Measurements from ENCODE around the gene FBXO47. TPM values are rescaled to one million over a fixed set of nuclear protein-coding genes. Genes with fewer than 3 reads are reported as not detected.
"Not testable (repeated sequence)": the region's sequence is repeated elsewhere in the genome, so short reads cannot be mapped to it uniquely, and the experiment has no call there.

Gene FBXO47
- total and polyA plus RNA-seq, 4 donors: not detected

GRCh38 chr17:38982858-38983746, 15.9 kb upstream of the FBXO47 start:
- peak; percentile 82 for ATAC-seq (ENCODE audit: low FRiP score)
- no peak for DNase-seq
- Histone ChIP-seq H3K4me3 (ENCODE audit: low read length in 2 of 2) (no peak overlapping the region), H3K36me3 (ENCODE audit: control insufficient read depth in 1 of 2, insufficient read depth in 2 of 2, low read length in 1 of 2) (no peaks in the 10 kb centered on the region), H3K9me3 (ENCODE audit: control insufficient read depth, low read length) (no peaks in the 10 kb centered on the region), H3K27ac (ENCODE audit: low read depth in 1 of 2, low read length in 2 of 2) (no peak overlapping the region), H3K4me1 (ENCODE audit: control insufficient read depth in 1 of 2, insufficient read depth in 2 of 2, low read length in 2 of 2) (no peaks in the 10 kb centered on the region), H3K27me3 (ENCODE audit: control insufficient read depth in 1 of 2, insufficient read depth in 2 of 2, low read length in 1 of 2) (no peaks in the 10 kb centered on the region)
- WGBS, 2 donors: 57 to 59% methylated on average over 11 of the region's 11 CpGs
- intact Hi-C loops (cut with DNase I): loop anchor here (2.0 to 5.0 kb wide), 2 partner anchors 116 to 170 kb away; no protein-coding TSS in a partner anchor

- no peak overlapping the region for H3K4me3 ChIP-seq (ENCODE audit: low read length in 2 of 2)
- ATAC-seq (ENCODE audit: low FRiP score) (no peak), DNase-seq (no peak)
- 15 to 16% methylated on average over 2 of the region's 2 CpGs for WGBS, 2 donors
- intact Hi-C loops (cut with DNase I): loop anchor here (1.0 to 5.0 kb wide), 3 partner anchors 114 to 172 kb away; no protein-coding TSS in a partner anchor
- no peaks in the 10 kb centered on the region for H3K4me1 ChIP-seq (ENCODE audit: control insufficient read depth in 1 of 2, insufficient read depth in 2 of 2, low read length in 2 of 2)
- H3K36me3 ChIP-seq (ENCODE audit: control insufficient read depth in 1 of 2, insufficient read depth in 2 of 2, low read length in 1 of 2): no peaks in the 10 kb centered on the region
- no peak overlapping the region for H3K27ac ChIP-seq (ENCODE audit: low read depth in 1 of 2, low read length in 2 of 2)
- H3K27me3 ChIP-seq (ENCODE audit: control insufficient read depth in 1 of 2, insufficient read depth in 2 of 2, low read length in 1 of 2): no peaks in the 10 kb centered on the region
- no peaks in the 10 kb centered on the region for H3K9me3 ChIP-seq (ENCODE audit: control insufficient read depth, low read length)
These were observed 14.4 kb upstream of the FBXO47 start for GRCh38 chr17:38981636-38982035.

GRCh38 chr17:38980490-38981217, 13.5 kb upstream of the FBXO47 start:
- no peaks in the 10 kb centered on the region for H3K4me1 ChIP-seq (ENCODE audit: control insufficient read depth in 1 of 2, insufficient read depth in 2 of 2, low read length in 2 of 2)
- peak overlapping the region in 1 of 2 donors; percentile 48 for H3K27ac ChIP-seq (ENCODE audit: low read depth in 1 of 2, low read length in 2 of 2)
- WGBS, 2 donors: 2 to 7% methylated on average over 3 of the region's 3 CpGs
- intact Hi-C loops (cut with DNase I): loop anchor here in 1 of 2 donors (1.0 to 5.0 kb wide), 2 partner anchors 113 to 173 kb away; no protein-coding TSS in a partner anchor
- no peaks in the 10 kb centered on the region for H3K9me3 ChIP-seq (ENCODE audit: control insufficient read depth, low read length)
- no peaks in the 10 kb centered on the region for H3K27me3 ChIP-seq (ENCODE audit: control insufficient read depth in 1 of 2, insufficient read depth in 2 of 2, low read length in 1 of 2)
- DNase-seq: no peak
- H3K4me3 ChIP-seq (ENCODE audit: low read length in 2 of 2): no peak overlapping the region
- peak; percentile 20 for ATAC-seq (ENCODE audit: low FRiP score)
- no peaks in the 10 kb centered on the region for H3K36me3 ChIP-seq (ENCODE audit: control insufficient read depth in 1 of 2, insufficient read depth in 2 of 2, low read length in 1 of 2)

GRCh38 chr17:38978180-38978579, 11.0 kb upstream of the FBXO47 start:
- Histone ChIP-seq H3K36me3 (ENCODE audit: control insufficient read depth in 1 of 2, insufficient read depth in 2 of 2, low read length in 1 of 2) (no peaks in the 10 kb centered on the region), H3K9me3 (ENCODE audit: control insufficient read depth, low read length) (no peaks in the 10 kb centered on the region), H3K4me1 (ENCODE audit: control insufficient read depth in 1 of 2, insufficient read depth in 2 of 2, low read length in 2 of 2) (no peaks in the 10 kb centered on the region), H3K27me3 (ENCODE audit: control insufficient read depth in 1 of 2, insufficient read depth in 2 of 2, low read length in 1 of 2) (no peaks in the 10 kb centered on the region), H3K4me3 (ENCODE audit: low read length in 2 of 2) (no peak overlapping the region), H3K27ac (ENCODE audit: low read depth in 1 of 2, low read length in 2 of 2) (no peak overlapping the region)
- DNase-seq (no peak), ATAC-seq (ENCODE audit: low FRiP score) (no peak)
- 89 to 91% methylated on average over 4 of the region's 4 CpGs for WGBS, 2 donors
- intact Hi-C loops (cut with DNase I): no loop called here

- DNase-seq; H3K36me3 ChIP-seq (ENCODE audit: control insufficient read depth in 1 of 2, insufficient read depth in 2 of 2, low read length in 1 of 2); H3K9me3 ChIP-seq (ENCODE audit: control insufficient read depth, low read length); H3K4me1 ChIP-seq (ENCODE audit: control insufficient read depth in 1 of 2, insufficient read depth in 2 of 2, low read length in 2 of 2); ATAC-seq (ENCODE audit: low FRiP score); H3K27ac ChIP-seq (ENCODE audit: low read depth in 1 of 2, low read length in 2 of 2); intact Hi-C loops (cut with DNase I); H3K4me3 ChIP-seq (ENCODE audit: low read length in 2 of 2); H3K27me3 ChIP-seq (ENCODE audit: control insufficient read depth in 1 of 2, insufficient read depth in 2 of 2, low read length in 1 of 2): not testable (repeated sequence)
- WGBS, 2 donors: 79 to 88% methylated on average over 6 of the region's 6 CpGs
These were observed 9.0 kb upstream of the FBXO47 start for GRCh38 chr17:38976187-38976551.

GRCh38 chr17:38970804-38971203, 3.6 kb upstream of the FBXO47 start:
- no peak for DNase-seq
- Histone ChIP-seq H3K4me1 (ENCODE audit: control insufficient read depth in 1 of 2, insufficient read depth in 2 of 2, low read length in 2 of 2) (no peaks in the 10 kb centered on the region), H3K27me3 (ENCODE audit: control insufficient read depth in 1 of 2, insufficient read depth in 2 of 2, low read length in 1 of 2) (no peaks in the 10 kb centered on the region), H3K9me3 (ENCODE audit: control insufficient read depth, low read length) (no peaks in the 10 kb centered on the region), H3K4me3 (ENCODE audit: low read length in 2 of 2) (no peak overlapping the region), H3K36me3 (ENCODE audit: control insufficient read depth in 1 of 2, insufficient read depth in 2 of 2, low read length in 1 of 2) (no peaks in the 10 kb centered on the region), H3K27ac (ENCODE audit: low read depth in 1 of 2, low read length in 2 of 2) (no peak overlapping the region)
- WGBS, 2 donors: 91 to 97% methylated on average over 5 of the region's 5 CpGs
- intact Hi-C loops (cut with DNase I): no loop called here
- no peak for ATAC-seq (ENCODE audit: low FRiP score)

- intact Hi-C loops (cut with DNase I): no loop called here
- H3K27me3 ChIP-seq (ENCODE audit: control insufficient read depth in 1 of 2, insufficient read depth in 2 of 2, low read length in 1 of 2): no peaks in the 10 kb centered on the region
- 80 to 85% methylated on average over 4 of the region's 4 CpGs for WGBS, 2 donors
- H3K9me3 ChIP-seq (ENCODE audit: control insufficient read depth, low read length): no peaks in the 10 kb centered on the region
- no peaks in the 10 kb centered on the region for H3K36me3 ChIP-seq (ENCODE audit: control insufficient read depth in 1 of 2, insufficient read depth in 2 of 2, low read length in 1 of 2)
- no peak overlapping the region for H3K27ac ChIP-seq (ENCODE audit: low read depth in 1 of 2, low read length in 2 of 2)
- no peak overlapping the region for H3K4me3 ChIP-seq (ENCODE audit: low read length in 2 of 2)
- ATAC-seq (ENCODE audit: low FRiP score) (no peak), DNase-seq (no peak)
- H3K4me1 ChIP-seq (ENCODE audit: control insufficient read depth in 1 of 2, insufficient read depth in 2 of 2, low read length in 2 of 2): no peaks in the 10 kb centered on the region
These were observed 2.9 kb upstream of the FBXO47 start for GRCh38 chr17:38970128-38970527.

GRCh38 chr17:38969281-38969680, 2.1 kb upstream of the FBXO47 start:
- DNase-seq (no peak), ATAC-seq (ENCODE audit: low FRiP score) (no peak)
- no peaks in the 10 kb centered on the region for H3K9me3 ChIP-seq (ENCODE audit: control insufficient read depth, low read length)
- 76 to 82% methylated on average over 4 of the region's 4 CpGs for WGBS, 2 donors
- H3K27me3 ChIP-seq (ENCODE audit: control insufficient read depth in 1 of 2, insufficient read depth in 2 of 2, low read length in 1 of 2): no peaks in the 10 kb centered on the region
- intact Hi-C loops (cut with DNase I): no loop called here
- H3K36me3 ChIP-seq (ENCODE audit: control insufficient read depth in 1 of 2, insufficient read depth in 2 of 2, low read length in 1 of 2): no peaks in the 10 kb centered on the region
- H3K27ac ChIP-seq (ENCODE audit: low read depth in 1 of 2, low read length in 2 of 2): no peak overlapping the region
- no peaks in the 10 kb centered on the region for H3K4me1 ChIP-seq (ENCODE audit: control insufficient read depth in 1 of 2, insufficient read depth in 2 of 2, low read length in 2 of 2)
- H3K4me3 ChIP-seq (ENCODE audit: low read length in 2 of 2): no peak overlapping the region
